GM19452 (cell line): Measurements from ENCODE around the gene HSBP1L1.
"Not testable (repeated sequence)": the region's sequence is repeated elsewhere in the genome, so short reads cannot be mapped to it uniquely, and the experiment has no call there.

Experiments
- ATAC-seq: cut with Tn5 transposase; IDR thresholded peaks from one replicate; pipeline ENCODE4 v1.9.1; 2021; ENCODE audit not compliant: unreplicated experiment

The HSBP1L1 gene

DNA sequence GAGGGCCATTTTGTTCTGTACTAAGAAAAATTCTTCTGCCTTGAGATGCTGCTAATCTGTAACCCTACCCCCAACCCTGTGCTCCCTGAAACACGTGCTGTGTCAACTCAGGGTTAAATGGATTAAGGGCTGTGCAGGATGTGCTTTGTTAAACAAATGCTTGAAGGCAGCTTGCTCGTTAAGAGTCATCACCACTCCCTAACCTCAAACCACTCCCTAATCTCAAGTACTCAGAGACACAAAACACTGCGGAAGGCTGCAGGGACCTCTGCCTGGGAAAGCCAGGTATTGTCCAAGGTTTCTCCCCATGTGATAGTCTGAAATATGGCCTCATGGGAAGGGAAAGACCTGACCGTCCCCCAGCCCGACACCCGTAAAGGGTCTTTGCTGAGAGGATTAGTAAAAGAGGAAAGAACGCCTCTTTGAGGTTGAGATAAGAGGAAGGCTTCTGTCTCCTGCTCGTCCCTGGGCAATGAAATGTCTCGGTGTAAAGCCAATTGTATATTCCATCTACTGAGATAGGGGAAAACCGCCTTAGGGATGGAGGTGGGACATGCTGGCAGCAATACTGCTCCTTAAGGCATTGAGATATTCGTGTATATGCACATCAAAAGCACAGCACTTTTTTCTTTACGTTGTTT lies 4.2 kb upstream of the HSBP1L1 start:
- ATAC-seq: not testable (repeated sequence)

GRCh38 chr18:79960921-79961526 lies 3.4 kb upstream of the HSBP1L1 start:
- no peak for ATAC-seq

DNA sequence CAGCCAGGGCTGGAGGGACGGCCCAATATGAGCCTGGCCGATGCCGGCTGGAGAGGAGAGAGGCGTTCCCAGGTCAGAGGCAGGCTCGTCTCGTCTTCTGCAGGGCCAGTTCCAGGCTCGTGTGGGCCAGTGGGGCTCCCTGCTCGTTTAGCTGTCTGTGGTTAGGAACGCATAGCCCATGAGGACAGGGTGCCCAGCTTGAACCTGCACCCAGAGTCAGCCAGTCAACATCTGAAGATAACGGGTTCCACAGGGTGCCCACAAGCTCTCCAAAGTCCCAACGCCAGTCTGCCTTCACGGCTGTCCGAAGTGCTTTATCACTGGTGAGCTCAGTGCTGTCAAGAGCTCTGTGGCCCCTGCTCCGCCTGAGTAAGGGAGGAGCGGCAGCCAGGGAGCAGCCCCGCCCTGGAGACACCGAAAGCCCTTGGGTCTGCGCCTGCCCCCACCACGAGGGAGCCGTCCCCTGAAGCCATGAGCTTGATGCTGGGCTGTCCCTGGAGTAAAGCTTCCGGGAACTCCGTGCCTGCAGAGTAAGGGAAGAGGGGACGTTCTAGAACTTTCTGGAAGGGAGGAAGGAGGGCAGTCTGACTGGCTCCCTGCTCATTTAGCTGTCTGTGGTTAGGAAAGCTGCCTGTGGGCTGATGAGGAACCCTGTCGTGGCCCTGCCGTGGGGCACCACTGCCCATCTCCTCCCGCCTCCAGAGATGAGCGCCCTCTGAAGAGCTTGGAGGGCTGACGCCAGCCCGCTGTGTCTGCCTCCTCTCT lies 2.7 kb upstream of the HSBP1L1 start:
- ATAC-seq: no peak

DNA sequence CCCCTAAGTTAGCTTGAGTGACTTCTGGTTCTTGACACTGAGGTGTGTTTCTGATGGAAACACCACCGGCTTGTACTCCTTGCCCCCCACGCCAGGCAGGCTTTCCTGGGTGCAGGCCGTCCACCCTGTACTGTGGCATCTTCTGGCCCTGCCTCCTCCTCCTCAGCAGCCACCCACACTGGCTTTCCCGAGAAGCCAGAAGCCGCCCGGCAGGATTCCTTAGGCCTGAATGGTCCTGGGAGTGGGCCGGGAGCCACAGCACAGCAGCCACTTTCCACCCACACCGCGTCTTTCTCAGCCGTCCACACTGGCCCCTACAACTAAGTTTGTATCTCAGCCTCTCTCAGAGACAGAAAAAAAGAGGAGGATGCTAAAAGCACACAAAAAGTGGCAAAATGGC lies 2.1 kb upstream of the HSBP1L1 start:
- no peak for ATAC-seq

- no peak for ATAC-seq
Observed at GRCh38 chr18:79962835-79963657, 1.4 kb upstream of the HSBP1L1 start.

DNA sequence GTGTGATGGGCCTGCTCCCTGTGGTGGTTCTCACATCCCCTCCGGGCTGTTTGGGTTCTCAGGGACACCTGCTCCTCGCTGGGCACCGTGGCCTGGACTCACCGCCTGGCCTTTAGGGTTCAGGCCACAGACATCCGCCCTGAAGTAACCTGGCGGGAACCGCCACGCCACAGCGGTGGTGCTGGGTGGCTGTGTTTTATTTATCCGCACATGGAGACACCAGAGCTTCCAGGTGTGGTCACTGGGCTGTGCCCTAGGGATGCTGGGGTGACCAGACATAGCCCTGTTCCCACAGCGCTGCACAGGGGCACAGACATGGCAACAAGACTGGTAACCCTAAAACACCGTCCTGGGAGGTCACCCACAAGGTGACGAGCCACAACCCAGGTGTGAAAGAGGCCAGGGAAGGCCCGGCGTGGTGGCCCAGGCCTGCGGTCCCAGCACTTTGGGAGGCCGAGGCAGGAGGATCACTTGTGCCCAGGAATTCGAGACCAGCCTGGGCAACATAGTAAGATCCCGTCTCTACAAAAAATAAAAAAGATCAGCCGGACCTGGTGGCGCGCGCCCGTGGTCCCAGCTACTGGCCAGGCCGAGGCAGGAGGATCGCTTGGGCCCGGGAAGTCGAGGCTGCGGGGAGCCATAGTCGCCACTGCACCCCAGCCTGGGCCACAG lies 649 bp upstream of the HSBP1L1 start:
- ATAC-seq: no peak

- no peak for ATAC-seq
Observed at GRCh38 chr18:79965119-79965902, 868 bp downstream of the HSBP1L1 start.

DNA sequence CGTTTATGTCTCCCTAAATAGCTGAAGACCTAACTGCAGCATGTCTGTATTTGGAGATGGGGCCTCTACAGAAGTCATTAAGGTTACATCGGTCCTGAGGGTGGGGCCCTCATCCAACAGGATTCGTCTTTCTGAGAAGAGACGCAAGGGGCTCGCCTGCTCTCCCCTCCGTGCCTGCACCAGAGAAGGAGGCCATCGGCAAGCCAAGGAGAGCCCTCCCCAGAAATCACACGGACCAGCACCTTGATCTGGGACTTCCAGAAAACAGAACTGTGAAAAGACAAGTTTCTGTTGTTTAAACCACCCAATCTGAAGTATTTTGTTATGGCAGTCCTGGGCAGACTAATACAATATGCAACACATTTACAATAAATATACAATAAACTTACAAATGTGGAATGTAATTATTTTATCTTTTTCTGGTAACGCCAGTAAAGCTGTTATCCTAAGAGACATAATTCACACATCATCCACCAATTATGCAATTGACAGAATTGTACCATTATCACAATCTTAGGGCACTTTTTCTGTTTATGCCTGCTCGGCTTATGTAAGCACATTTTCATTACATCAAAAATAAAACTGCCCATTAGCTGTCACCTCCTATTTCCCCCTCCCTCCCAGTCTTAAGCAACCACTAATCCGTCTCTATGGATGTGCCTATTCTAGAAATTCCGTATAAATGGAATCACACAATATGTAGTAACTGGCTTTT lies 6.1 kb downstream of the HSBP1L1 start:
- no peak for ATAC-seq

DNA sequence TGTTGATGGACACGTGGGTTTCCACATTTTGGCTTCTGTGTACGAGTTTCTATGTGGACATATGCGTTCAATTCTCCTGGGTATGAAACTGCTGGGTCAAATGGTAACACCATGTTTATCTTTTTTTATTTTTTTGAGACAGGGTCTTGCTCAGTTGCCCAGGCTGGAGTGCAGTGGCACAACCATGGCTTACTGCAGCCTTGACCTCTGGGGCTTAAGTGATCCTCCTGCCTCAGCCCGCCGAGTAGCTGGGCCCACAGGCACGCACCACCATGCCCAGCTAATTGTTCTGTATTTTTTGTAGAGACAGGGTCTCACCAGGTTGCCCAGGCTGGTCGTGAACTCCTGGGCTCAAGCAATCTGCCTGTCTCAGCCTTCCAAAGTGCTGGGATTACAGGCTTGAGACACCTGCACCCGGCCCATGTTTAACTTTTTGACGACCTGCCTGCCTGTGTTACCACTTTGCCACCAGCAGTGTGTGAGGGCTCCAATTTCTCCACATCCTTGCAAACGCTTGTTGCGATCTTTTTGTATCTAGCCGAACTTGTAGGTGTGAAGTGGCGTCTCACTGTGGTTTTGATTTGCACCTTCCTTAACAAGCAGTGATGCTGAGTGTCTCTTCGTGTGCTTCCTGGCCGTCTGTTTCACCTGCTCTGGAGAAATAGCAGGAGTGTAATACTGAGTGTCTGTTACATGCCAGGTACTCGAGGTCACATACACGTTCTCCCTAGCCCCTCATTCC lies 6.9 kb downstream of the HSBP1L1 start:
- ATAC-seq: no peak

DNA sequence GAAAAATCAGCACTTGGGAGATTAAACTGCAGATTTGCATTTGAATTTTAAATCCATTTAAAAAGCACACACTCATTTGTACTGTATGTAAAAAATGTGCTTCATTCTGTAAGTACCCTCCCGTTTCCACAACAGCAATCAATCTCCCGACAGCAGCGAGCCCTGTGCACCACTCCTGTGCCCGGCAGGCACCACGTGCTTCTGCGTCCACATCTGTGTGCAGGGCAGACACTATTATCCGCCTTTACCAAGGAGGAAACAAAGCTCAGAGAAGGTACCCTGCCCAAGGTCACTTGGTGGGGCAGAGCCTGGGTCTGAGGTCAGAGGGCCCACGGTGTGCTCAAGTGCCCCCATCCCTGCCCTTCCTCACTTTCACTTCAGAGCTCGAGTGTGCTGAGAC lies 7.5 kb downstream of the HSBP1L1 start:
- no peak for ATAC-seq

DNA sequence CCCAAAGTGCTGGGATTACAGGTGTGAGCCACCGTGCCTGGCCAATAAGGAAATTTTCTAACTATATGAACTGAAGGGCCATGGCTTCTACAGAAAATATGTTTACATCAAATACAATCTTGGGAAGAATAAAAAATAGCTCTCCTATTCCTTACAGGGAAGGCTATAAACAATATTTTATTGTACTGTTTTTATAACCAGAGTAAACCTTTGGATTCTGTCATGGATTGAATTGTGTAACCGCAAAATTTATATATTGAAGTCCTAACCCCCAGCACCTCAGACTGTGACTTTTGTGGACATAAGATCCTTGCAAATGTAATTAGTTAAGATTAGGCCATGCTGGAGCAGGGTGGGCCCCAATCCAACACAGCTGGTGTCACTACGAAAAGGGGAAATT lies 8.3 kb downstream of the HSBP1L1 start:
- no peak for ATAC-seq

GRCh38 chr18:79973517-79973916 lies 9.1 kb downstream of the HSBP1L1 start:
- ATAC-seq: no peak

DNA sequence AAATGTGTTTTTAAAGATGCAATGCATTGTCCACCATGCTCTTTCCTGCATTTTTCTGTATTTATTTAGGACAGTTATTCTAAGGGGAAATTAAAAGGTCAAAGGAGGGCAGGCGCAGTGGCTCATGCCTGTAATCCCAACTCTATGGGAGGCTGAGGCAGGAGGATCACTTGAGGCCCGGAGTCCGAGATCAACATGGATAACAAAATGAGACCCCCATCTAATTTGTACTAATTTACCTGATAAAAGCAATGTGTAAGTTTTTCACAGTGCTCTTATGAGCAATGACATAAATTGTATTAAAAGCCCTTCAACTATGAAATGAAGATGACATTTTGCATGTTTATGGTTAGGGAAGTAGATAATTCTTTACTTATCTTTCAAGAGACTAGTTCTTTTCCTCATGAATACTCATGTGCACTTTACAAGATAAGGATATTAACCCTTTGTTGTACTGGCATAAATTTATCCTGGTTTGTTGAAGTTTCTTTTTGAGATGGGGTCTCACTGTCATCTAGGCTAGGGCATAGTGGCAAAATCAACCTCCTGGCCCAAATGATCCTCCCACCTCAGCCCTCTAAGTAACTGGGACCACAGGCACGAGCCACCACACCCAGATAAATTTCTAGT lies 9.7 kb downstream of the HSBP1L1 start:
- ATAC-seq: no peak

GRCh38 chr18:79975043-79975442 lies 10.6 kb downstream of the HSBP1L1 start:
- no peak for ATAC-seq

DNA sequence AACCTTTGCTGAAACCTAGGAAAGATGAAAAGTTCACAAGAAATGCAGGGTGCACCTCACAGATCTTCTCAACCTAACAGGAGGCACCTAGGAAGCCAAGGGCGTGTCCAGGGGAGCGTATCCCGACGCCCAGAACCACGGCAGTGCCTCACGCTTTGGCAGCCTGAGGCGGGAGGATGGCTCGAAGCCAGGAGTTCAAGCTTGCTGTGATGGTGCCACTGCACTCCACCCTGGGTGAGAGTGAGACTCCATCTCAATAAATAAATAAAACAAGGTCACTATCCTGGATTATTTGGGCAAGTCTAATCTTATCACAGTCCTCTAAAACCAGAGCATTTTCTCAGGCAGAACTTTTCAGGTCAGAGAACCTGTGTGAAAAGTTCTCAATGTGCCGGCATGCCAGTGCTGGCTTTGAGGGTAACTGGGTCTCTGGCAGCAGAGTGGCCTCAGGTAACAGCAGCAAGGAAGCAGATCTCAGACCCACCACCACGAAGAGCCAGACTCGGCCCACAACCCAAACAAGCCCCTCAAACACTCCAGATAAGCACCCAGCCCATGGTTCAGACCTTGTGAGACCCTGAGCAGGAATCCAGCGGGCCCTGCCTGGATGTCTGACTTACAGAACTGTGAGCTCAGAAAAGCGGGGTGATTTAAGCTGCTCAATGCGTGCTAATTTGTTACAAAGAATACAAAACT lies 11.7 kb downstream of the HSBP1L1 start:
- ATAC-seq: no peak

GRCh38 chr18:79979843-79980242 lies 15.4 kb downstream of the HSBP1L1 start:
- no peak for ATAC-seq

GRCh38 chr18:79980585-79980984 lies 16.1 kb downstream of the HSBP1L1 start:
- no peak for ATAC-seq

- no peak for ATAC-seq
Observed at GRCh38 chr18:79982736-79983135, 18.3 kb downstream of the HSBP1L1 start.
